CD4-positive, alpha-beta T cell (primary cell): ENCODE data around the gene LRP1B. TPM values are rescaled to one million over a fixed set of nuclear protein-coding genes. Genes with fewer than 3 reads are reported as not detected.

Experiments used
- ATAC-seq: fragments of 200-7000 bp; cut with Tn5 transposase; one replicate; pipeline ENCODE4 v1.10.0; 2022; ENCODE audit warnings: mild to moderate bottlenecking; ENCODE audit not compliant: poor library complexity
- CTCF ChIA-PET: fragments of 350-600 bp; sonication (Branson Sonifier 250); formaldehyde crosslinking; loops from one replicate; lab custom pipeline; 2021; ENCODE audit warnings: antibody characterized with exemption, inconsistent platforms; lab: Charles Lee
- POLR2A ChIA-PET: fragments of 350-600 bp; sonication (Branson Sonifier 250); formaldehyde crosslinking; loops from one replicate; lab custom pipeline; 2021; ENCODE audit warnings: antibody characterized with exemption, inconsistent platforms; lab: Charles Lee
- DNase-seq, 14 experiments: peaks; one replicate each; pipeline ENCODE4 v3.0.0-alpha.2; 2013 to 2020; ENCODE audit warnings: mixed read lengths in 2 of 14
- H3K27ac ChIP-seq, 2 donors: one replicate each; pipeline versions ENCODE4 v1.5.1 to v1.7.0; 2013; ENCODE audit warnings: low read length in 2 of 2, low read depth in 1 of 2, mild to moderate bottlenecking in 1 of 2
- H3K27me3 ChIP-seq, 2 experiments: 1 replicate in 1 of 2; 2 replicates in 1 of 2; pipeline versions ENCODE4 v1.6.1 to v1.7.0; 2013; ENCODE audit warnings: low read length in 2 of 2, control low read depth in 1 of 2, mild to moderate bottlenecking in 1 of 2, moderate library complexity in 1 of 2; ENCODE audit not compliant: insufficient read depth in 2 of 2, control insufficient read depth in 1 of 2
- H3K36me3 ChIP-seq: one replicate; pipeline ENCODE4 v1.6.1; 2013; ENCODE audit warnings: low read length, control low read depth; ENCODE audit not compliant: insufficient read depth
- H3K4me1 ChIP-seq: one replicate; pipeline ENCODE4 v1.6.1; 2013; ENCODE audit warnings: low read length, control low read depth; ENCODE audit not compliant: insufficient read depth
- H3K4me3 ChIP-seq: one replicate; pipeline ENCODE4 v1.5.1; 2013; ENCODE audit warnings: mild to moderate bottlenecking, low read length, moderate library complexity
- H3K9me3 ChIP-seq, 2 experiments: 1 replicate in 1 of 2; 2 replicates in 1 of 2; pipeline versions ENCODE4 v1.6.1 to v1.7.0; 2013; ENCODE audit warnings: low read length in 2 of 2, mild to moderate bottlenecking in 2 of 2, control low read depth in 1 of 2, moderate library complexity in 1 of 2; ENCODE audit not compliant: control insufficient read depth in 1 of 2, insufficient read depth in 1 of 2
- H3K27ac Mint-ChIP-seq: one replicate; pipeline ENCODE4 v1.8.0; 2020; ENCODE audit warnings: mixed read lengths
- H3K27me3 Mint-ChIP-seq: one replicate; pipeline ENCODE4 v1.8.0; 2021; ENCODE audit warnings: mixed read lengths
- H3K36me3 Mint-ChIP-seq: one replicate; pipeline ENCODE4 v1.8.0; 2021; ENCODE audit warnings: low read depth, mixed read lengths
- H3K4me1 Mint-ChIP-seq: one replicate; pipeline ENCODE4 v1.8.0; 2021; ENCODE audit warnings: low read depth, mixed read lengths
- H3K4me3 Mint-ChIP-seq: one replicate; pipeline ENCODE4 v1.8.0; 2020; ENCODE audit warnings: mild to moderate bottlenecking, mixed read lengths
- H3K9me3 Mint-ChIP-seq: one replicate; pipeline ENCODE4 v1.8.0; 2020; ENCODE audit warnings: mixed read lengths
- CTCF ChIP-seq: fragments of 200-600 bp; IDR thresholded peaks from one replicate; pipeline ENCODE4 v1.8.0; 2022; ENCODE audit warnings: antibody characterized with exemption, mild to moderate bottlenecking
- intact Hi-C, 2 experiments: fragments of 100-400 bp; cut with DNase I in 1 of 2; cut with micrococcal nuclease in 1 of 2; formaldehyde crosslinking; loops; one replicate each; pipeline versions ENCODE4 v1.15.1 to v1.9.0; 2023 to 2025; cut with DNase I, micrococcal nuclease
- total RNA-seq, 174 experiments: library from RNA in 2 of 174; stranded (reverse) in 2 of 174; gene quantifications; one replicate each; pipeline ENCODE4 v1.2.3 and lab custom pipeline; 2021 to 2026

Gene LRP1B
- total RNA-seq, 2 experiments from 2014 or later, result not detected

GRCh38 chr2:140669911-140670310, 1460.9 kb downstream of the LRP1B start:
- Histone ChIP-seq H3K9me3 (peaks cover 0 to 3% of the 10 kb centered on the region in 2 experiments), H3K27ac (no peak overlapping the region), H3K4me3 (no peak overlapping the region), H3K4me1 (no peaks in the 10 kb centered on the region), H3K27me3 (no peaks in the 10 kb centered on the region), H3K36me3 (no peaks in the 10 kb centered on the region)
- H3K27ac Mint-ChIP-seq, result no peak overlapping the region
- ChIA-PET POLR2A (no interaction called here), CTCF (no interaction called here)
- intact Hi-C loops, result no loop called here
- H3K4me1 Mint-ChIP-seq, result no peaks in the 10 kb centered on the region
- DNase-seq (no peak), ATAC-seq (no peak)
- H3K9me3 Mint-ChIP-seq, result peaks cover 16% of the 10 kb centered on the region
- no peak for TF ChIP-seq CTCF
- no peaks in the 10 kb centered on the region for H3K36me3 Mint-ChIP-seq
- H3K27me3 Mint-ChIP-seq, result no peaks in the 10 kb centered on the region
- no peak overlapping the region for H3K4me3 Mint-ChIP-seq

DNA sequence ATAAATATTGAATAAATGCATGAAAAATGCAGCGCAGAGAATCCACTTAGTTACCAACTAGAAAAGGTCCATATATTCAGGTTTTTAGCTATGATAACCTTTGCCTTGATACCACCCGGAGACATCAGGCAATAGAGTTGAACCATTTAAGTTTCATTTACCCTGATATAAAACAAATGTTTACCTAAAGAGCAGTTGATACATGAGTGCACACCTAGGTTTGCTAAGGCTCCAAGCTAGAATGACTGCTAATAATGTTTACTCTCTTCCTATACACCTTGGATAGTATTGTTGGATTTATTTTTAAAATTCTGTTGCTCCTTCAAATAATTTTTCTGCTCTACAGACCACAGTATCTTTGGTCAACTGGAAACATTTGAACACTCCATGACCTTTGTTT, 1463.6 kb downstream of the LRP1B start:
- Mint-ChIP-seq H3K9me3 (peaks cover 6% of the 10 kb centered on the region), H3K4me1 (no peaks in the 10 kb centered on the region), H3K27ac (no peak overlapping the region), H3K4me3 (no peak overlapping the region), H3K27me3 (no peaks in the 10 kb centered on the region), H3K36me3 (no peaks in the 10 kb centered on the region)
- intact Hi-C loops, result no loop called here
- CTCF ChIA-PET, result no interaction called here
- POLR2A ChIA-PET, result no interaction called here
- ATAC-seq, result no peak
- H3K4me3 ChIP-seq, result no peak overlapping the region
- no peaks in the 10 kb centered on the region for H3K4me1 ChIP-seq
- H3K36me3 ChIP-seq, result no peaks in the 10 kb centered on the region
- H3K27ac ChIP-seq, result no peak overlapping the region
- no peaks in the 10 kb centered on the region for H3K27me3 ChIP-seq
- no peak for TF ChIP-seq CTCF
- peaks cover 0 to 3% of the 10 kb centered on the region in 2 experiments for H3K9me3 ChIP-seq
- no peak for DNase-seq

GRCh38 chr2:140662504-140662903, 1468.3 kb downstream of the LRP1B start:
- no peaks in the 10 kb centered on the region for H3K9me3 ChIP-seq
- no peak for TF ChIP-seq CTCF
- Mint-ChIP-seq H3K4me3 (no peak overlapping the region), H3K27ac (no peak overlapping the region), H3K9me3 (peaks cover 3% of the 10 kb centered on the region), H3K36me3 (no peaks in the 10 kb centered on the region), H3K27me3 (no peaks in the 10 kb centered on the region), H3K4me1 (no peaks in the 10 kb centered on the region)
- ChIA-PET POLR2A (no interaction called here), CTCF (no interaction called here)
- H3K27me3 ChIP-seq, result no peaks in the 10 kb centered on the region
- H3K4me1 ChIP-seq, result no peaks in the 10 kb centered on the region
- H3K4me3 ChIP-seq, result no peak overlapping the region
- H3K27ac ChIP-seq, result no peak overlapping the region
- H3K36me3 ChIP-seq, result no peaks in the 10 kb centered on the region
- ATAC-seq (no peak), DNase-seq (no peak)
- intact Hi-C loops, result no loop called here
